ENCODE results near the gene YWHAE. TPM values are rescaled to one million over a fixed set of nuclear protein-coding genes. Genes with fewer than 3 reads are reported as not detected.

Gene YWHAE
- total RNA-seq, 1 experiment from 2014 or later = 1,282 TPM

DNA sequence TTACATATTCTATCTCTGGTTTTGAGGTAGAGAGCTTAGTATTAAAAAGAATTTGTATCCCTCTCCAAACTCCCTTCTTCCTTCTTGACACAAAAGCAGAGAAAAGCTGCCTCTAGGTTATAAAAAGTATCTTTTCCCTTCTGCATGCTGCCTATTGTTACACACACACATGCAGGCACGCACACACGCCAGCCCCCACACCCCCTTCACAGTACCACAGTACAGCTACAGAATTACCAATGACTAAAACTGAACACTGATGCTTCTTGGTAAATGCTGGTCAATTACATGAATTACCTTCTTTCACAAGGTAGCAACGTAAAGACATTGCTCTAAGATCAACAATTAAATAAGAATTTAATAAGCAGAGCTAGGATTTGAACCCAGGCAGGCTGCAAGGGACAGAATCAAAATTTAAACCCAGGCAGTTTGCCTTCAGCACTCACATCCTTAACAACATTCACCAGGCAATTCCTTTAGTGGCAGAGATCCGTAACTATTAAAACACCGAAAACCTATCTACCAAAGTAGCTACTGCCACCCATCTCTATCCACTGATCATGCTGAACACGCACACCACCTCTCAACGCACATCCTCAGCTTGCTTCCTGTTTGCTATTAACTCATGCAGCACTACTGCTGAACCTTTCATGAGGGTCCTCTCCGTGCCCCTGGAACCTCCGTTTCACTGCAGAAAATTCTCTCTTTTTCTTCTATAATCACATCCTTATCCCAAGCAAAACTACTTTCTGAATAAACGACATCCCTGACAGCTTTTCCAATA is 37.8 kb downstream of the YWHAE start:
- Mint-ChIP-seq H3K4me1 (peaks cover 20 to 30% of the 10 kb centered on the region in 2 experiments), H3K27ac (peak overlapping the region in 1 of 3 experiments; percentile 70; a peak in 4 of 7 replicates), H3K36me3 (ENCODE audit: insufficient read depth in 1 of 3, low read depth in 3 of 3) (peaks cover 34 to 65% (median 60%) of the 10 kb centered on the region in 3 experiments), H3K27me3 (ENCODE audit: low read depth) (no peaks in the 10 kb centered on the region), H3K9me3 (no peaks in the 10 kb centered on the region), H3K4me3 (no peak overlapping the region)
- Histone ChIP-seq H3K27ac (ENCODE audit: insufficient read length, low read depth, low read length) (no peak overlapping the region), H3K79me1 (ENCODE audit: insufficient read depth, low read depth, low read length, poor library complexity, severe bottlenecking) (peaks cover 17% of the 10 kb centered on the region), H2AFZ (ENCODE audit: low read length) (no peak overlapping the region), H3K4me2 (ENCODE audit: insufficient read depth, insufficient read length, low read length) (no peak overlapping the region), H2BK5ac (ENCODE audit: insufficient read length, low read length) (no peak overlapping the region), H4K20me1 (ENCODE audit: control insufficient read depth, insufficient read depth, insufficient read length) (no peaks in the 10 kb centered on the region), H3K27me3 (ENCODE audit: insufficient read depth, low read length) (no peaks in the 10 kb centered on the region), H2BK120ac (ENCODE audit: low read depth, low read length, poor library complexity, severe bottlenecking) (no peak overlapping the region), H2AK5ac (ENCODE audit: insufficient read length, low read length) (no peak overlapping the region), H3K18ac (ENCODE audit: insufficient read length, low read depth, low read length) (no peak overlapping the region), H2BK15ac (ENCODE audit: low read depth, low read length) (no peak overlapping the region), H3K79me2 (ENCODE audit: insufficient read depth, low read length) (peaks cover 18% of the 10 kb centered on the region; the same call in 1 of the 2 replicates), H2BK20ac (ENCODE audit: low read depth, low read length, poor library complexity, severe bottlenecking) (no peak overlapping the region), H3K23me2 (ENCODE audit: insufficient read length, low read depth, low read length, poor library complexity, severe bottlenecking) (no peaks in the 10 kb centered on the region), H3K56ac (ENCODE audit: insufficient read length, low read depth, low read length) (no peak overlapping the region), H3K4me1 (ENCODE audit: insufficient read depth, low read length) (no peaks in the 10 kb centered on the region), H2BK12ac (ENCODE audit: insufficient read length, low read depth, low read length) (no peak overlapping the region), H4K91ac (ENCODE audit: insufficient read length, low read depth, low read length) (no peak overlapping the region), H3K23ac (ENCODE audit: insufficient read length, low read depth, low read length) (no peak overlapping the region), H3K9me3 (ENCODE audit: control insufficient read depth, low read depth, low read length) (no peaks in the 10 kb centered on the region), H3K4ac (ENCODE audit: low read depth, low read length) (no peak overlapping the region), H3K14ac (ENCODE audit: insufficient read depth, low read length) (no peak overlapping the region), H4K5ac (ENCODE audit: insufficient read length, low read depth, low read length) (no peak overlapping the region), H3K9ac (ENCODE audit: extremely low read depth, insufficient read length, low read length) (no peak overlapping the region), H4K8ac (replicated peaks; ENCODE audit: insufficient read length, low read depth, low read length) (no peak overlapping the region), H3T11ph (ENCODE audit: low read length) (no peak overlapping the region)
- no CpG with 5 or more reads among the region's 10 CpGs for WGBS (ENCODE audit: extremely low coverage, insufficient read length, low lambda C conversion rate)
- no peak for DNase-seq
- TF ChIP-seq, protein P1, sequence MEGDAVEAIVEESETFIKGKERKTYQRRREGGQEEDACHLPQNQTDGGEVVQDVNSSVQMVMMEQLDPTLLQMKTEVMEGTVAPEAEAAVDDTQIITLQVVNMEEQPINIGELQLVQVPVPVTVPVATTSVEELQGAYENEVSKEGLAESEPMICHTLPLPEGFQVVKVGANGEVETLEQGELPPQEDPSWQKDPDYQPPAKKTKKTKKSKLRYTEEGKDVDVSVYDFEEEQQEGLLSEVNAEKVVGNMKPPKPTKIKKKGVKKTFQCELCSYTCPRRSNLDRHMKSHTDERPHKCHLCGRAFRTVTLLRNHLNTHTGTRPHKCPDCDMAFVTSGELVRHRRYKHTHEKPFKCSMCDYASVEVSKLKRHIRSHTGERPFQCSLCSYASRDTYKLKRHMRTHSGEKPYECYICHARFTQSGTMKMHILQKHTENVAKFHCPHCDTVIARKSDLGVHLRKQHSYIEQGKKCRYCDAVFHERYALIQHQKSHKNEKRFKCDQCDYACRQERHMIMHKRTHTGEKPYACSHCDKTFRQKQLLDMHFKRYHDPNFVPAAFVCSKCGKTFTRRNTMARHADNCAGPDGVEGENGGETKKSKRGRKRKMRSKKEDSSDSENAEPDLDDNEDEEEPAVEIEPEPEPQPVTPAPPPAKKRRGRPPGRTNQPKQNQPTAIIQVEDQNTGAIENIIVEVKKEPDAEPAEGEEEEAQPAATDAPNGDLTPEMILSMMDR (conservative IDR thresholded peaks at IDR 0.05) = no peak

Measured in H9 (cell line).